ENCODE measurements around the gene KCNMA1. TPM values are rescaled to one million over a fixed set of nuclear protein-coding genes. Genes with fewer than 3 reads are reported as not detected.

Gene KCNMA1
- total RNA-seq, 2 donors from 2014 or later, result 168 to 188 TPM

DNA sequence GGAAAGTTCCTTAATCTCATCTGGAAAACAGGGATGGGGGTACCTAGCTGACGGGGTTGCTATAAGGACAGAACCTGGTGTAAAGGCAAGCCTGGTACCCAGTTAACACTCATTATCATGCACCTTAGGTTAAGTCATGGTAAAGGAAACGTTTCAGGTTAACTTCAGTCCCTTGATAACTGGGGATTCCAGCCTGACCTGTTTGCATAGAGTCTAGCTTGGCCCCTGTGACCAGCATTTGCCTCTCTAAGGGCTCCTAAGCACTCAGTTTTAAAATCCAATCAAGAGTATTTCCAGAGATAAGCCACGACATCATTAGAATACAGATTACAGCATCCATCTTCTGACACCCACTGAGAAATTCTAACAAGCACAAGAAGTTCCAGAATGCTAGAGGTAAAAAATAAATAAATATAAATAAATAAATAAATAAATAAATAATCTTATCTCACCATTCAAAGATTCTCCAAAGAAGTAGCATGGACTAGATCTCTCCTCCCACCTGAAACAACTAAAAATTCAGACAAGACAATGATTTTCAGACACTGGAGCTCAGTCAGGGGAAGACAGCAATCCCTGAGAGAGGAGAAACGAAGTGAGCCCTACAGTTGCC is 184.6 kb downstream of the KCNMA1 start:
- TF ChIP-seq, protein P1, sequence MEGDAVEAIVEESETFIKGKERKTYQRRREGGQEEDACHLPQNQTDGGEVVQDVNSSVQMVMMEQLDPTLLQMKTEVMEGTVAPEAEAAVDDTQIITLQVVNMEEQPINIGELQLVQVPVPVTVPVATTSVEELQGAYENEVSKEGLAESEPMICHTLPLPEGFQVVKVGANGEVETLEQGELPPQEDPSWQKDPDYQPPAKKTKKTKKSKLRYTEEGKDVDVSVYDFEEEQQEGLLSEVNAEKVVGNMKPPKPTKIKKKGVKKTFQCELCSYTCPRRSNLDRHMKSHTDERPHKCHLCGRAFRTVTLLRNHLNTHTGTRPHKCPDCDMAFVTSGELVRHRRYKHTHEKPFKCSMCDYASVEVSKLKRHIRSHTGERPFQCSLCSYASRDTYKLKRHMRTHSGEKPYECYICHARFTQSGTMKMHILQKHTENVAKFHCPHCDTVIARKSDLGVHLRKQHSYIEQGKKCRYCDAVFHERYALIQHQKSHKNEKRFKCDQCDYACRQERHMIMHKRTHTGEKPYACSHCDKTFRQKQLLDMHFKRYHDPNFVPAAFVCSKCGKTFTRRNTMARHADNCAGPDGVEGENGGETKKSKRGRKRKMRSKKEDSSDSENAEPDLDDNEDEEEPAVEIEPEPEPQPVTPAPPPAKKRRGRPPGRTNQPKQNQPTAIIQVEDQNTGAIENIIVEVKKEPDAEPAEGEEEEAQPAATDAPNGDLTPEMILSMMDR (IDR thresholded peaks at IDR 0.05), result no peak

DNA sequence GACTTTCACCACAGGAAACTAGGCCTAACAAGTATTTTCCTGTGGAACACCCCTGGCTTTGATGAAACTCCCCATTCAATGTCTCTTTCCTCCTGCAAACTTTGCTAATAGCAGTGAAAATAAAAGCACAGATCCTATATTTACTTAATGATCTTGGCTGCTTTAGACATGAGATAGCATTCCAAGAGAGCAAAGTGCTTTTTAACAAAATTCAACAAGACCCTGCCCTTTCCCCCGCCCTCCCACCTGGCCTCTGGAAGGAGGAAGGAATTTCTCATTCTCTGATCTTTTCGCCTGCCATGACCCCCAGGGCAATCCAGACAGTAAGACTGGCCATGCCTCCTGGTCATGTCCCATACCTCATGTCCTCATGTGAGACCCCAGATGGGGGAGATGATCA is 185.7 kb downstream of the KCNMA1 start:
- no peak for DNase-seq (ENCODE audit: low spot score)
- TF ChIP-seq, protein P1 (IDR thresholded peaks at IDR 0.05), result no peak
- H3K27me3 ChIP-seq (replicated peaks; ENCODE audit: insufficient read depth), result no peaks in the 10 kb centered on the region
- ATAC-seq (ENCODE audit: insufficient number of reproducible peaks, low FRiP score, low read depth), result no peak
- H3K9me3 ChIP-seq, result no peaks in the 10 kb centered on the region
- H3K36me3 ChIP-seq, result no peaks in the 10 kb centered on the region
- H3K4me1 ChIP-seq (ENCODE audit: control insufficient read depth in 1 of 2, low read depth in 2 of 2), result peaks cover 0 to 22% of the 10 kb centered on the region in 2 donors
- no peak overlapping the region for H3K4me3 ChIP-seq
- no peak overlapping the region for H3K27ac ChIP-seq

More for the DNA sequence above, 184.6 kb downstream of the KCNMA1 start:
- no peak overlapping the region for H3K4me3 ChIP-seq
- ATAC-seq (ENCODE audit: insufficient number of reproducible peaks, low FRiP score, low read depth) (no peak), DNase-seq (ENCODE audit: low spot score) (no peak)
- H3K27ac ChIP-seq, result no peak overlapping the region
- no peaks in the 10 kb centered on the region for H3K36me3 ChIP-seq
- peaks cover 0 to 19% of the 10 kb centered on the region in 2 donors for H3K4me1 ChIP-seq (ENCODE audit: control insufficient read depth in 1 of 2, low read depth in 2 of 2)
- H3K27me3 ChIP-seq (replicated peaks; ENCODE audit: insufficient read depth), result no peaks in the 10 kb centered on the region
- H3K9me3 ChIP-seq, result no peaks in the 10 kb centered on the region

DNA sequence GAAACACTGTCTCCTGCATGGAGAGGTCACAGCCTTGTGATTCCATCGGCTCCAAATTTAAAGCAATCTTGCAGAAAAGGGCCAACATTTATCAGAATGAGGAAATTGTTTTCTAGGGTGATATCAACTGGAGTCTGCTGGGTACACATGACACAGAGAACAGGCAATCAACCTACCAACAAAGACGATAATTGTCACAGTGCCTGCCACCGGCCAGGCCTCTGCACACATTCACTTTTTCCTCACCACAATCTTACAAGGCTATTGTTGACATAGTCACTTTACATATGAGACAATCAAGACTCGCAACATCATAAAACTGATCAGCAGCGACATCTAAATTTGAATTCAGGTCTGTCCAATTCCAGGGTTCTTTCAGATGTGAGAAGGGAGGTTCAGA is 189.4 kb downstream of the KCNMA1 start:
- no peak for DNase-seq (ENCODE audit: low spot score)
- Histone ChIP-seq H3K27me3 (replicated peaks; ENCODE audit: insufficient read depth) (no peaks in the 10 kb centered on the region), H3K36me3 (no peaks in the 10 kb centered on the region), H3K4me3 (no peak overlapping the region), H3K4me1 (ENCODE audit: control insufficient read depth in 1 of 2, low read depth in 2 of 2) (peaks cover 0 to 48% of the 10 kb centered on the region in 2 donors), H3K27ac (no peak overlapping the region), H3K9me3 (no peaks in the 10 kb centered on the region)
- TF ChIP-seq, protein P1 (IDR thresholded peaks at IDR 0.05), result no peak
- no peak for ATAC-seq (ENCODE audit: insufficient number of reproducible peaks, low FRiP score, low read depth)

DNA sequence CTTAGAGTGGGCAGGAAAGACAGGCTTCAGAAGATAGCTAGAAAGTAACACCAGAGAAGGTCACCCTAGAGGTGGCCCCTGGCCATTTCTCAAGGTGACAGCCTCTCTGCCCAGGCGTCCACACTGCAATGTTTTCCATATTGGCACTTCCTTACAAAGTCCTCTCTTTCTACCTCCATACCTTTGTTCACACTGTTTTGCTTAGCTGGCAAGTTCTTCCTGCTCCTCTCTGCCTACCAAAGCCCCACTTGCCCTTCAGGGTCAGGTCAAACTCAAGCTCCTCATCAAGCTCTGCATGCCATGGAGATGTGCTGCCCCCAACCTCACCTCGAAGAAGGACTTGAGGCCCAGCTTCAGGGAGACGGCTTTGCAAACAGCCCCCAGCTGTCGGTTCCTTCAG is 190.9 kb downstream of the KCNMA1 start:
- no peak overlapping the region for H3K27ac ChIP-seq
- DNase-seq (ENCODE audit: low spot score), result no peak
- H3K4me3 ChIP-seq, result no peak overlapping the region
- H3K4me1 ChIP-seq (ENCODE audit: control insufficient read depth in 1 of 2, low read depth in 2 of 2), result peaks cover 5 to 58% of the 10 kb centered on the region in 2 donors
- no peaks in the 10 kb centered on the region for H3K36me3 ChIP-seq
- no peak for ATAC-seq (ENCODE audit: insufficient number of reproducible peaks, low FRiP score, low read depth)
- TF ChIP-seq, protein P1 (IDR thresholded peaks at IDR 0.05), result no peak
- no peaks in the 10 kb centered on the region for H3K9me3 ChIP-seq
- H3K27me3 ChIP-seq (replicated peaks; ENCODE audit: insufficient read depth), result no peaks in the 10 kb centered on the region

DNA sequence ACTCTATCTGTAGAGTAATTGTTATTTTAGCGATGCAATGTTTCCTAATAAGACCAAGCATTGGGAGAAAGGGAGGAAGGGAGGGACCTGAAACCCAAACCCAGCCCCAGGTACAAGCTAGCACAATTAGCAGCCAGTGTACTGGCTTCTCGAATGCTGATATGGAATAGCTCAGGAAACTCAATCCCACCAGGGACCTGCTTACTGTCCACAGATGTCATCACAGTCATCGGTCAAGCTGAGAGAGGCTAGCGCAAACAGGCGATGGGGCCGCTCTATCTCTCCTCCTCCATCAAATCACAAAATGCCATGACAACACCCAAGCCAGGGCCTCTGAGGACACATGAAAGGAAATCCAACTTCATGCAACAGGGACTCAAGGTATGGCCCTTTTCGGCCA is 192.1 kb downstream of the KCNMA1 start:
- DNase-seq (ENCODE audit: low spot score) (no peak), ATAC-seq (ENCODE audit: insufficient number of reproducible peaks, low FRiP score, low read depth) (no peak)
- peaks cover 9 to 65% of the 10 kb centered on the region in 2 donors for H3K4me1 ChIP-seq (ENCODE audit: control insufficient read depth in 1 of 2, low read depth in 2 of 2)
- no peaks in the 10 kb centered on the region for H3K9me3 ChIP-seq
- H3K36me3 ChIP-seq, result no peaks in the 10 kb centered on the region
- H3K27ac ChIP-seq, result no peak overlapping the region
- no peaks in the 10 kb centered on the region for H3K27me3 ChIP-seq (replicated peaks; ENCODE audit: insufficient read depth)
- TF ChIP-seq, protein P1 (IDR thresholded peaks at IDR 0.05), result no peak
- H3K4me3 ChIP-seq, result no peak overlapping the region
